Loucy (cell line): ENCODE results near the gene MANSC1.

Experiments
- H2AFZ ChIP-seq: fragments of 200-600 bp; sonication (generic); 2 replicates; pipeline ENCODE4 v1.6.0; 2016; ENCODE audit warnings: antibody characterized with exemption, mild to moderate bottlenecking, low read length, moderate library complexity
- H3F3A ChIP-seq: fragments of 200-600 bp; 2 replicates; pipeline ENCODE4 v1.6.0; 2016; ENCODE audit warnings: antibody characterized with exemption, low read depth, mild to moderate bottlenecking
- H3K27me3 ChIP-seq: fragments of 200-600 bp; sonication (generic); 2 replicates; pipeline ENCODE4 v1.6.1; 2014; ENCODE audit warnings: low read length, mild to moderate bottlenecking; ENCODE audit not compliant: insufficient read depth, poor library complexity, severe bottlenecking
- H3K36me3 ChIP-seq: fragments of 200-600 bp; sonication (generic); 2 replicates; pipeline ENCODE4 v1.6.1; 2016; ENCODE audit warnings: low read length; ENCODE audit not compliant: insufficient read depth
- H3K4me1 ChIP-seq: fragments of 200-600 bp; sonication (generic); 2 replicates; pipeline ENCODE4 v1.5.1; 2014; ENCODE audit warnings: low read length, mild to moderate bottlenecking; ENCODE audit not compliant: insufficient read depth, poor library complexity, severe bottlenecking
- H3K4me2 ChIP-seq: fragments of 200-600 bp; sonication (generic); 2 replicates; pipeline ENCODE4 v1.6.0; 2014; ENCODE audit warnings: antibody characterized with exemption, low read length, low read depth, mild to moderate bottlenecking; ENCODE audit not compliant: poor library complexity, severe bottlenecking
- H3K4me3 ChIP-seq: fragments of 200-600 bp; sonication (generic); 2 replicates; pipeline ENCODE4 v1.5.1; 2014; ENCODE audit warnings: low read length, mild to moderate bottlenecking, mixed read lengths; ENCODE audit not compliant: poor library complexity, severe bottlenecking
- H3K79me2 ChIP-seq: fragments of 200-600 bp; sonication (generic); 2 replicates; pipeline ENCODE4 v1.6.1; 2014; ENCODE audit warnings: low read length; ENCODE audit not compliant: insufficient read depth
- H3K9ac ChIP-seq: fragments of 200-600 bp; sonication (generic); 2 replicates; pipeline ENCODE4 v1.6.0; 2014; ENCODE audit warnings: mild to moderate bottlenecking, low read depth, low read length, moderate library complexity; ENCODE audit not compliant: poor library complexity, severe bottlenecking
- H3K9me2 ChIP-seq: fragments of 200-600 bp; sonication (generic); replicated peaks from 2 replicates; pipeline ENCODE4 v1.6.1; 2016; ENCODE audit warnings: low read depth, low read length, mixed read lengths
- H3K9me3 ChIP-seq: fragments of 200-600 bp; sonication (generic); 2 replicates; pipeline ENCODE4 v1.6.1; 2014; ENCODE audit warnings: mild to moderate bottlenecking, antibody characterized with exemption, low read length, low read depth; ENCODE audit not compliant: insufficient read depth
- H4K20me1 ChIP-seq: fragments of 200-600 bp; sonication (generic); 2 replicates; pipeline ENCODE4 v1.6.0; 2014; ENCODE audit warnings: antibody characterized with exemption, low read length, mild to moderate bottlenecking; ENCODE audit not compliant: insufficient read depth, poor library complexity, severe bottlenecking
- EZH2phosphoT487 ChIP-seq: fragments of 200-600 bp; IDR thresholded peaks from 2 replicates; pipeline ENCODE4 v1.6.1; 2018; ENCODE audit warnings: antibody characterized with exemption, mild to moderate bottlenecking, moderate library complexity, borderline replicate concordance
- TF ChIP-seq, protein P1 (sequence below): fragments of 200-600 bp; sonication (generic); conservative IDR thresholded peaks from 2 replicates; pipeline ENCODE4 v1.5.1; 2014; ENCODE audit warnings: mild to moderate bottlenecking, antibody characterized with exemption, low read length

Gene MANSC1

DNA sequence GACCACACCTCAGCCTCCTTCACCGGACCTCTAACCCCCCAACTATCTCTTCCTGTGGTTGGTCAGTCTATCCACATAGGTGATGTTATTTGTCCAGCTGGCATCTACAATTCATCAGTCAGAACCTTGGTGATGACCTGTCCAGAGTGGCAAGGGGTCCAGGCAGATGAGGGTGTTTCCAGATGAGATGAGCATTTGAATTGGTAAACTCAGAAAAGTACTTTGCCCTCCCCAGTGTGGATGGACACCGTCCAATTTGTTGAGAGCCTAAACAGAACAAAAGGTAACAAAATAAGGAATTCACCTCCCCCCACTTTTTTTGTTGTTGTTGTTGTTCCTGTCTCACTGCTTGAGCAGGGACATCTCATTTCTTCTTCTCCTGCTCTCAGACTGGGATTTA is 48.9 kb downstream of the MANSC1 start:
- H3K36me3 ChIP-seq, result no peaks in the 10 kb centered on the region
- no peak for TF ChIP-seq EZH2phosphoT487
- TF ChIP-seq, protein P1, sequence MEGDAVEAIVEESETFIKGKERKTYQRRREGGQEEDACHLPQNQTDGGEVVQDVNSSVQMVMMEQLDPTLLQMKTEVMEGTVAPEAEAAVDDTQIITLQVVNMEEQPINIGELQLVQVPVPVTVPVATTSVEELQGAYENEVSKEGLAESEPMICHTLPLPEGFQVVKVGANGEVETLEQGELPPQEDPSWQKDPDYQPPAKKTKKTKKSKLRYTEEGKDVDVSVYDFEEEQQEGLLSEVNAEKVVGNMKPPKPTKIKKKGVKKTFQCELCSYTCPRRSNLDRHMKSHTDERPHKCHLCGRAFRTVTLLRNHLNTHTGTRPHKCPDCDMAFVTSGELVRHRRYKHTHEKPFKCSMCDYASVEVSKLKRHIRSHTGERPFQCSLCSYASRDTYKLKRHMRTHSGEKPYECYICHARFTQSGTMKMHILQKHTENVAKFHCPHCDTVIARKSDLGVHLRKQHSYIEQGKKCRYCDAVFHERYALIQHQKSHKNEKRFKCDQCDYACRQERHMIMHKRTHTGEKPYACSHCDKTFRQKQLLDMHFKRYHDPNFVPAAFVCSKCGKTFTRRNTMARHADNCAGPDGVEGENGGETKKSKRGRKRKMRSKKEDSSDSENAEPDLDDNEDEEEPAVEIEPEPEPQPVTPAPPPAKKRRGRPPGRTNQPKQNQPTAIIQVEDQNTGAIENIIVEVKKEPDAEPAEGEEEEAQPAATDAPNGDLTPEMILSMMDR, result no peak
- no peaks in the 10 kb centered on the region for H3K27me3 ChIP-seq
- H3K79me2 ChIP-seq, result no peaks in the 10 kb centered on the region
- H2AFZ ChIP-seq, result no peak overlapping the region
- H3K4me2 ChIP-seq, result no peak overlapping the region
- no peaks in the 10 kb centered on the region for H3K4me1 ChIP-seq
- H3K9me2 ChIP-seq, result no peaks in the 10 kb centered on the region
- no peak overlapping the region for H3K4me3 ChIP-seq
- H3K9me3 ChIP-seq, result no peaks in the 10 kb centered on the region
- H3F3A ChIP-seq, result no peaks in the 10 kb centered on the region
- no peaks in the 10 kb centered on the region for H4K20me1 ChIP-seq
- H3K9ac ChIP-seq, result no peak overlapping the region

DNA sequence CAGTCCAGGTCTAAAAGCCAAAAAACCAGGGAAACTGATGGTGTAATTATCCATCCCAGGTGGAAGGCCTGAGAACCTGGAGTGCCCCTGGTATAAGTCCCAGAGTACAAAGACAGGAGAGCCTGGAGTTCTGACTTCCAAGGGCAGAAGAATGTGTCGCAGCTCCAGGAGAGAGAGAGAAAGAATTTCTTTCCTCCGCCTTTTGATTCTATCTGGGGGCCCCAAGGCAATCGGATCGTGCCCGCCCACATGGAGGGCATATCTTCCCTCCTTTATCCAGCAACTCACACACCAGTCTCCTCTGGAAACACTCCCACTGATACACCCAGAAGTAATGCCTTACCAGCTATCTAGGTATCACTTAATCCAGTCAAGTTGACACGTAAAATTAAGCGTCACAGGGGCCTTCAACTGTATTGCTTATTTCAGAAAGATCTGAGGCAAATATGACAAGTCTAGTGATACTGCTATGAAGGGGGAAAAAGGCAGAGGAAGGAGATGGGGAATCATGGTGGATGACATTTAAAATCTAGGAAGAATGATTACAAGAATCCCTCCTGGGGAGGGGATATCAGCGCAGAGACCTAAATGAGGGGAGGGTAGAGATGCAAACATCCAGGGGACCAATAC is 52.7 kb downstream of the MANSC1 start:
- no peak overlapping the region for H3K9ac ChIP-seq
- no peaks in the 10 kb centered on the region for H4K20me1 ChIP-seq
- no peaks in the 10 kb centered on the region for H3F3A ChIP-seq
- no peaks in the 10 kb centered on the region for H3K36me3 ChIP-seq
- no peaks in the 10 kb centered on the region for H3K27me3 ChIP-seq
- no peaks in the 10 kb centered on the region for H3K9me3 ChIP-seq
- no peak overlapping the region for H3K4me2 ChIP-seq
- TF ChIP-seq, protein P1, result no peak
- no peak for TF ChIP-seq EZH2phosphoT487
- no peak overlapping the region for H2AFZ ChIP-seq
- H3K79me2 ChIP-seq, result no peaks in the 10 kb centered on the region
- H3K4me3 ChIP-seq, result no peak overlapping the region
- no peaks in the 10 kb centered on the region for H3K4me1 ChIP-seq
- no peaks in the 10 kb centered on the region for H3K9me2 ChIP-seq

DNA sequence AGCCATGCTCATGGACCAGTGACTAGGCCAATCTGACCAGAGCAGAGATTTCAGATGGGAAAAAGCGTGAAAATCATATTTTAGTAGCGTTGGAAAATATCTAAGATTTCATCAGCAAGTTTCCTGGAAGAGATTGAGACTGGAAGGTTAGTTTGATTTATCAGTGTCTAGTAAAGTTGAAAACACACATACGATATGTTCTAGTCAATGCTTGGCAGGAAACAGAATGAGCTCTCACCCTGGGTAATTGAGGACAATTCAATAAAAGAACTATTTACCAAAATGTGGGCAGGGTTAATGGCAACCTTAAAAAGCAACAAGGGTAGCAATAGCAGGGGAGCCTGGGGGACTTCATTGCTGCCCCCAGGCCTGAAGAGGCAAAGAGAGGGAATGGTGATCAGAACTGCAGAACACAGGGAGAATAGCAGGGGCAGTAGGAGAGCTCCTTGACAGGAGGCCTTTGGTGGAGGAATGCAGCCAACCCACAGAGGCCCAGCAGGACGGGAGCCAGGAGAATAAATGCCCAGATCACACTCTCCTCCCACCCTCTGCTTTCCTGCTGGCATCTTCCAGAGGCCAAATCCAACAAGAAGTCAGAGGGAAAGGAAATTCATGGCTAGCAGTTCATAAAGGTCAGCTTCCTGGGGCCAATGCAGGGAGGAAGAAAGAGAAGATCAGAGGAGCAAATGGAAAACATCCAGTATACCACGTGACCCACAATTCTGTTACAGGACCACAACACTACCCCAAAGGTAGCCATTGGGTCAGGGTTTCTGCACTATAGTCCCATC is 55.6 kb downstream of the MANSC1 start:
- TF ChIP-seq, protein P1, result no peak
- TF ChIP-seq EZH2phosphoT487, result no peak
- no peak overlapping the region for H2AFZ ChIP-seq
- H3K4me1 ChIP-seq, result no peaks in the 10 kb centered on the region
- no peaks in the 10 kb centered on the region for H3K9me2 ChIP-seq
- H3K79me2 ChIP-seq, result no peaks in the 10 kb centered on the region
- no peaks in the 10 kb centered on the region for H3K27me3 ChIP-seq
- no peak overlapping the region for H3K9ac ChIP-seq
- no peak overlapping the region for H3K4me3 ChIP-seq
- H4K20me1 ChIP-seq, result no peaks in the 10 kb centered on the region
- H3K9me3 ChIP-seq, result no peaks in the 10 kb centered on the region
- H3K36me3 ChIP-seq, result no peaks in the 10 kb centered on the region
- H3K4me2 ChIP-seq, result no peak overlapping the region
- H3F3A ChIP-seq, result no peaks in the 10 kb centered on the region
